HEK293 (cell line): ENCODE measurements around the gene TOM1.

Experiments
- TF ChIP-seq, protein P1 (sequence below): fragments of 450-650 bp; formaldehyde crosslinking; IDR thresholded peaks from 2 replicates; pipeline ENCODE4 v1.5.1; 2016; ENCODE audit warnings: missing biosample characterization, missing genetic modification characterization, low read depth
- TF ChIP-seq, protein P2 (sequence below): fragments of 450-650 bp; formaldehyde crosslinking; IDR thresholded peaks from 2 replicates; pipeline ENCODE4 v1.5.1; 2016; ENCODE audit warnings: missing biosample characterization, missing genetic modification characterization
- TF ChIP-seq, protein P3 (sequence below): fragments of 450-650 bp; formaldehyde crosslinking; IDR thresholded peaks from 2 replicates; pipeline ENCODE4 v1.5.1; 2016; ENCODE audit warnings: missing biosample characterization, missing genetic modification characterization

DNA sequence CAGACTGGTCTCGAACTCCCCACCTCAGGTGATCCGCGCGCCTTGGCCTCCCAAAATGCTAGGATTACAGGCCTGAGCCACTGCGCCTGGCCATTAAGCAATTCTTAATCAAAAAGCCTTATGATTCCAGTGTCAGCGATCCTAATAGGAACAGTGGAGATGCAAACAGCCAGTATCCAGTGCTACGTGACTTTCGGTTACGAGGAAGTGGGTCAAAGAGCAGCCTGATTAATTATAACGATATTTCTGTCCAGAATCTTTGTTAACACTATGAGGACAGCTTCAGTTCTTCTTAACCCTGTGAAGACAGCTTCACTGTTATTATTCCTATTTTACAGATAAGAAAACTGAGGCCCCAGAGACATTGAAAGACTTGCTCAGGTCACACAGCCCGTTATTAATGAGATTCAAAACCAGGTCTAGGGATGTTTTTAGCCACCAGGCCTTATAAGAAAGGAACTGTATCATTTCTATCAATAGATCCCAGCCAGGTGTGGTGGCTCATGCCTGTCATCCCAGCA, 63.9 kb downstream of the TOM1 start:
- TF ChIP-seq, protein P1, sequence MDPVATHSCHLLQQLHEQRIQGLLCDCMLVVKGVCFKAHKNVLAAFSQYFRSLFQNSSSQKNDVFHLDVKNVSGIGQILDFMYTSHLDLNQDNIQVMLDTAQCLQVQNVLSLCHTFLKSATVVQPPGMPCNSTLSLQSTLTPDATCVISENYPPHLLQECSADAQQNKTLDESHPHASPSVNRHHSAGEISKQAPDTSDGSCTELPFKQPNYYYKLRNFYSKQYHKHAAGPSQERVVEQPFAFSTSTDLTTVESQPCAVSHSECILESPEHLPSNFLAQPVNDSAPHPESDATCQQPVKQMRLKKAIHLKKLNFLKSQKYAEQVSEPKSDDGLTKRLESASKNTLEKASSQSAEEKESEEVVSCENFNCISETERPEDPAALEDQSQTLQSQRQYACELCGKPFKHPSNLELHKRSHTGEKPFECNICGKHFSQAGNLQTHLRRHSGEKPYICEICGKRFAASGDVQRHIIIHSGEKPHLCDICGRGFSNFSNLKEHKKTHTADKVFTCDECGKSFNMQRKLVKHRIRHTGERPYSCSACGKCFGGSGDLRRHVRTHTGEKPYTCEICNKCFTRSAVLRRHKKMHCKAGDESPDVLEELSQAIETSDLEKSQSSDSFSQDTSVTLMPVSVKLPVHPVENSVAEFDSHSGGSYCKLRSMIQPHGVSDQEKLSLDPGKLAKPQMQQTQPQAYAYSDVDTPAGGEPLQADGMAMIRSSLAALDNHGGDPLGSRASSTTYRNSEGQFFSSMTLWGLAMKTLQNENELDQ (tag by site-specific recombination), result no peak
- TF ChIP-seq, protein P2, sequence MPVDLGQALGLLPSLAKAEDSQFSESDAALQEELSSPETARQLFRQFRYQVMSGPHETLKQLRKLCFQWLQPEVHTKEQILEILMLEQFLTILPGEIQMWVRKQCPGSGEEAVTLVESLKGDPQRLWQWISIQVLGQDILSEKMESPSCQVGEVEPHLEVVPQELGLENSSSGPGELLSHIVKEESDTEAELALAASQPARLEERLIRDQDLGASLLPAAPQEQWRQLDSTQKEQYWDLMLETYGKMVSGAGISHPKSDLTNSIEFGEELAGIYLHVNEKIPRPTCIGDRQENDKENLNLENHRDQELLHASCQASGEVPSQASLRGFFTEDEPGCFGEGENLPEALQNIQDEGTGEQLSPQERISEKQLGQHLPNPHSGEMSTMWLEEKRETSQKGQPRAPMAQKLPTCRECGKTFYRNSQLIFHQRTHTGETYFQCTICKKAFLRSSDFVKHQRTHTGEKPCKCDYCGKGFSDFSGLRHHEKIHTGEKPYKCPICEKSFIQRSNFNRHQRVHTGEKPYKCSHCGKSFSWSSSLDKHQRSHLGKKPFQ (tag by site-specific recombination), result no peak
- TF ChIP-seq, protein P3, sequence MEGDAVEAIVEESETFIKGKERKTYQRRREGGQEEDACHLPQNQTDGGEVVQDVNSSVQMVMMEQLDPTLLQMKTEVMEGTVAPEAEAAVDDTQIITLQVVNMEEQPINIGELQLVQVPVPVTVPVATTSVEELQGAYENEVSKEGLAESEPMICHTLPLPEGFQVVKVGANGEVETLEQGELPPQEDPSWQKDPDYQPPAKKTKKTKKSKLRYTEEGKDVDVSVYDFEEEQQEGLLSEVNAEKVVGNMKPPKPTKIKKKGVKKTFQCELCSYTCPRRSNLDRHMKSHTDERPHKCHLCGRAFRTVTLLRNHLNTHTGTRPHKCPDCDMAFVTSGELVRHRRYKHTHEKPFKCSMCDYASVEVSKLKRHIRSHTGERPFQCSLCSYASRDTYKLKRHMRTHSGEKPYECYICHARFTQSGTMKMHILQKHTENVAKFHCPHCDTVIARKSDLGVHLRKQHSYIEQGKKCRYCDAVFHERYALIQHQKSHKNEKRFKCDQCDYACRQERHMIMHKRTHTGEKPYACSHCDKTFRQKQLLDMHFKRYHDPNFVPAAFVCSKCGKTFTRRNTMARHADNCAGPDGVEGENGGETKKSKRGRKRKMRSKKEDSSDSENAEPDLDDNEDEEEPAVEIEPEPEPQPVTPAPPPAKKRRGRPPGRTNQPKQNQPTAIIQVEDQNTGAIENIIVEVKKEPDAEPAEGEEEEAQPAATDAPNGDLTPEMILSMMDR (tag by site-specific recombination), result no peak
